ENCODE results near the gene CA10. TPM values are rescaled to one million over a fixed set of nuclear protein-coding genes. Genes with fewer than 3 reads are reported as not detected.

CA10 gene
- total RNA-seq, 4 donors from 2014 or later: not detected

DNA sequence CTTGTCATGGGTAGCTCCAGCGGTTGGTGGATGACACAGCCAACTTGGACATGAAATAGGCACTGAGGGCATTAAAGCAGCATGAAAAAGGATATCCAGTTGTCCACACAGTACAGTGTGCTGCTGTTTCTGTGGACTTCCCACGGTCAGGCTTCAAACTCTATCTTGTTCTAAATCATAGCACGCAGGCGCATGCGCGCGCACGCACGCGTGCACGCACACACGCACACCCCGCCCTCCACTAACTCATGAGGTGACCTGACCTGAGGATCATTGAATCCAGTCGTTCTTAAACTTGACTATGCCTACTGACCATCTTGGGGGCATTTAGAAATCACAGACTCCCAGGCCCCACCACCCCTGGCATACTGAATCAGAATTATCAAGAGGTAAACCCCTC lies 361.4 kb downstream of the CA10 start:
- TF ChIP-seq CTCF (IDR thresholded peaks at IDR 0.05; ENCODE audit: low read depth): no peak

- no peak for TF ChIP-seq CTCF (IDR thresholded peaks at IDR 0.05; ENCODE audit: low read depth)
Observed at GRCh38 chr17:51796026-51796425, 362.5 kb downstream of the CA10 start.

DNA sequence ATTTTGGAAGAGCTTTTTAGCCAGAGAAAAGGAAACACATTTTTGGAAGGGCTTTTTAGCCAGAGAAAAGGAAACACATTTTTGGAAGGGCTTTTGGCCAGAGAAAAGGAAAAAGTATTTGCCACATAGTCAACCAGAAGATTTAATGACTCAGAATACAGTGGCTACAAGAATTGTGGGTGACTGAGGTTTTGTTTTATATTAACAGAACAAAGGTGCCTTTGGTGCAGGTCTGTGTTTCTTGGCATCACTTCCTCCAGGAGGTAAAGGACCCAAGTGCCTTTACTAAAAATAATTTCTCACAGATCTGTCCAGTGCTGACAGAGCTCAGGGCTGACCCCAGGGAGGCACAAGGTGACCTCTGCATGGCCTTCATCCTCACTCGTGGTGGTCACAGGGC lies 363.1 kb downstream of the CA10 start:
- no peak for TF ChIP-seq CTCF (IDR thresholded peaks at IDR 0.05; ENCODE audit: low read depth)

DNA sequence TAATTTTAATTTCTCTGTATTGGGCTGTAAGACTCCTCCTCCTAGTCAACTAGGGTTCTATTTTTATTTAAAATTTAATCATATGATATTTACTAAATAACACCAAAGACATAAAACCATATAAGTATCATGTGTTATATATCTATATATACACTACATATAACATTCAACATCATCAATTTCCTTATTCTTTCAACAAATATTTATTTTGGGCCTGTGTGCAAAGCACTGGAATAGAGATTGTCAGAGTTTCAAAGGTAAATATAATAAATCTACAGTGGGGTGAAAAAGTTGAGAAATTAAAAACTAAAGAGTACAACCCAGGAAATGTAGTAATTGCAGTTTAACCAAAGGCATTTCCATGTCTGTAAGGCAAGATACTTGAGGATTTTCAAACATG lies 364.0 kb downstream of the CA10 start:
- TF ChIP-seq CTCF (IDR thresholded peaks at IDR 0.05; ENCODE audit: low read depth): no peak

DNA sequence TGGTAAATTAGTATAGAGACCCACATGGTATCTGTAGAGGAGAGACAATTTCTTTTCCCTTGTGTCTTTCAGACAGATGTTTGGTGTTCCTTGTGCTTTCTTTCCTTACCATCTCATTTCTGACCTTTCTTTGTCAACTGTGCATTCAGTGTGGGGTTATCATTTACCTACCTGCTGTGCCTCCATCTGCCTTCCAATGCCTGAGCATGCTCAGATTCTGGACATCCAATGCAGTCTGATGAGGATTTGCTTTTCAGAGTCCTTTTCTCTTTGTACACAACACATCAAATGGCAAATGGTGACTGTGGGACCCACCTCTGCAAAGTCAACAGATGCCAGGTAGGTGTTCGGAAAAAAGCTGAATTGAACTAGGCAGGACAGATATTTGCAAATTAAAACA lies 364.8 kb downstream of the CA10 start:
- no peak for TF ChIP-seq CTCF (IDR thresholded peaks at IDR 0.05; ENCODE audit: low read depth)

DNA sequence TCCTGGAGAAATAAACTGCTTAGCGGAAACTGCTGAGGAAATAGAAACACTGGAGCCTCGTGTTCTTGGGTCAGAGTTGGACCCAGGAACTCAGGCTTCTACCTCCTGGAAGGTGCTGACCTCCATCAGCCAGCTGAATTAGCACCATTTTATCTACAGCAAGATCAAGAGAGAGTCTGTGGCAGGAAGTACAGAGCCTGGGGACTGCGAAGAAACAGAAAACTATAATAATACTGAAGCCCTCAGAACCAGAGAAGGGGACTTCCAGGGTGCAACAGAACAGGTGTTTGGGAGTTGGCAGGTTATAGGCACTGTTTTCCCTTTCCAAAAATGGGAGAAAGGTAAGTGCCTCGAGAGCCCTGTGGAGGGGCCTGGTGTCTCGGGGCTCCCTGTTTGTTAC lies 379.7 kb downstream of the CA10 start:
- TF ChIP-seq CTCF (IDR thresholded peaks at IDR 0.05; ENCODE audit: low read depth): no peak

DNA sequence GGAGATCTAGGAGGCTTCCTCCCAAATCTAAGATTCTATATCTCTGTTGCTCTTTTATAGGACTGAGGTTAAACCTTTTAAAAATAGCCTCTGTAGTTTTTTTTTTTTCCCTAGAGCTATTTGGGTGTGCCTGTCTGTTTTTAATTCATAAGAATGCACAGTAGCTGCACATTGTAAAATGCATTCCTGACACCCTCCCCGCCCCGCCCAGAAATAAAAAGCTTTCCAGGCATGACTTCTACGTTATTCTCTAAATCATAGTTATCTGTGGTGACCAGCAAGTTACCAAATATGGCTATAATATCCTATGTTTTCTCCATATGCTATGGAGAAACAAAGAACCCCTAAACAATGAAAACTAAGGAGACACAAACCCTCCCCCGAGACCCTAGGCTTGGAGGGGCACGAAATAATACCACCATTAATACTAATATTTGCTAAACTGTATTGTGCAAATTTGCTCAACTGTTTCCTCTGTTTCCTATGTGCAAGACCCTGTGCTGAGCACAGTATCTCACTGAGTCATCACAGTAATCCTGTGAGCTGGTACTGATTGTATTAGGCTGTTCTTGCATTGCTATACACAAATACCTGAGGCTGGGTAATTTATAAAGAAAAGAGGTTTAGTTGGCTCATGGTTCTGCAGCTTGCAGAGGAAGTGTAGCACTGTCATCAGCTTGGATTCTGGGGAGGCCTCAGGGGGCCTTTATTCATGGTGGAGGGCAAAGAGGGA lies 388.3 kb downstream of the CA10 start:
- TF ChIP-seq CTCF (IDR thresholded peaks at IDR 0.05; ENCODE audit: low read depth): no peak

Data from subcutaneous adipose tissue (tissue), 4 donors.